T-helper 2 cell treated with Interferon-gamma antibody and Interleukin-4, amounts not matched to agents 5 μg/mL and 100 μg/mL, for 36 hours (primary cell): ENCODE measurements around the gene PRDM10.

Experiments
- DNase-seq: peaks from one replicate; pipeline ENCODE4 v3.0.0; 2021; ENCODE audit warnings: low spot score
- H3K27ac Mint-ChIP-seq: one replicate; pipeline ENCODE4 v1.8.0; 2021; ENCODE audit warnings: mild to moderate bottlenecking, mixed read lengths
- H3K27me3 Mint-ChIP-seq: one replicate; pipeline ENCODE4 v1.8.0; 2021; ENCODE audit warnings: low read depth, mixed read lengths
- H3K36me3 Mint-ChIP-seq: one replicate; pipeline ENCODE4 v1.8.0; 2021; ENCODE audit warnings: low read depth, mixed read lengths
- H3K4me1 Mint-ChIP-seq: one replicate; pipeline ENCODE4 v1.8.0; 2021; ENCODE audit warnings: low read depth, mixed read lengths
- H3K4me3 Mint-ChIP-seq: one replicate; pipeline ENCODE4 v1.8.0; 2022; ENCODE audit warnings: mild to moderate bottlenecking, moderate library complexity, mixed read lengths
- H3K9me3 Mint-ChIP-seq: one replicate; pipeline ENCODE4 v1.8.0; 2021; ENCODE audit warnings: mixed read lengths

Gene PRDM10

DNA sequence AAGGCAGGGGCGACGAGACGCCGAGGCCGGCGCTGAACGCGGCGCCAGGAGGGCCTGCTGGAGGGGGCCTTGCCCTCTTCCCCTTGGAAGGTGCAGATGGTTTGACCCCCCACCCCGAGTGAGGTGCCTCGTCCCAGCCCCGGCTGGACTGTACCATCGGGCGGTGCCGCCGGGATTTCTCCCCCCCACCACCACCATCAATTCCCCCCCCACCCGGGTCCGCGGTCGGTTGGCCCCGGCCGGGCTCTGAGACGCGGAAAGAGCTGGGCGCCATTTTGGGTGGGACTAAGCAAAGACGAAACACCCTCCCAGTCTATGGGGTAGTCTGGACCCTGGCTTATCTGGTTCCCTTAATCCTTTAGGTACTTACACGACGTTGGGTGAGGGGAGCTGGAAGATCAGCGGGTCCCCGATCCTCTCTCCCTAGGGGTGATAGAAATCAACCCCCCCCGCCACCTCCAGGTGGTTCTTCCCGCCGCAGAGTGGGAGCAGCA lies at the start of gene PRDM10:
PRDM10 (minus strand) TSS at position 484 of the 494 bp plus-strand sequence. CDS start 41,871 bp downstream, outside the sequence.
- H3K36me3 Mint-ChIP-seq: peaks cover 15% of the 10 kb centered on the region
- no peaks in the 10 kb centered on the region for H3K9me3 Mint-ChIP-seq
- peaks cover 23% of the 10 kb centered on the region for H3K4me1 Mint-ChIP-seq
- H3K27ac Mint-ChIP-seq: peak within 1 kb of the TSS; percentile 100
- H3K4me3 Mint-ChIP-seq: peak within 1 kb of the TSS; percentile 98
- H3K27me3 Mint-ChIP-seq: no peaks in the 10 kb centered on the region
- DNase-seq: peak; percentile 85

DNA sequence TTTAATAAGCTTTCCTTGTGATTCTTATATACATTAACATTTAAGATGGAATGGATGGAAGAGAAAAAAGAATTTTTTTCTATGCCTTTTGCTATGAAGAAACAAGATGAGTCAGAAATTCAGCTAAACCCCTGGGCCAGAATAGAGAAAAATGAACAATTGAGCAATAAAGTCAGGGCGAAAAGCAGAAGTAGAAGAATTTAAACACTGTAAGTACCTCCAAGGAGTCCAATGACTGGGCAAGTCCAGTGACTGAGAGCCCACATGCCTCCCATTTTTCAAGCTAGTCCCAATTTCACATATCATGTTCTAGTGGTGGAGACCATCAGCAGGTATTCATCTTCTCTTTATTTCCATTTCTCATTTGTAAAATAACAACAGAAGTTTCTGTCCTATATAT lies 48.4 kb upstream of the PRDM10 start:
- H3K27me3 Mint-ChIP-seq: peaks cover 20% of the 10 kb centered on the region
- no peaks in the 10 kb centered on the region for H3K4me1 Mint-ChIP-seq
- no peak for DNase-seq
- no peaks in the 10 kb centered on the region for H3K9me3 Mint-ChIP-seq
- no peak overlapping the region for H3K4me3 Mint-ChIP-seq
- H3K36me3 Mint-ChIP-seq: no peaks in the 10 kb centered on the region
- no peak overlapping the region for H3K27ac Mint-ChIP-seq

DNA sequence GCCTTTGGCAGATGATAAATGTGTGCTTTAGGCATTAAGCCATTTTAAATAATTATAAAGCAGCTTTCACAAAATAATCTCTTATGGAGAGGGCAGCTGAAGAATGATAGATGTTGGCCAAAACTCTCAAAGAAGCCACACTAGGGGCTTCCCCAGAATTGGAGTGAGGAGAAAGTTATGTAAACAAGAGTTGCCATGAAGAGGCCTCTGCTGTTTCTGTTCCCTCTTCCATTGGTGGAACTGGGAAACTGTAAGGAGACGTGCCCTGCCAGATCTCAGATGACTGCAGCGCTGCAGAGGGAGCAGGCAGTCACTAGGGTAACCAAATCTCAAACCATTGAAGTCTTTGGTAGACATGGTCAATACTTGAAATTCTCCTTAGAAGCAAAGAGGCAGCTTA lies 47.6 kb upstream of the PRDM10 start:
- Mint-ChIP-seq H3K9me3 (no peaks in the 10 kb centered on the region), H3K27ac (no peak overlapping the region), H3K36me3 (no peaks in the 10 kb centered on the region)

DNA sequence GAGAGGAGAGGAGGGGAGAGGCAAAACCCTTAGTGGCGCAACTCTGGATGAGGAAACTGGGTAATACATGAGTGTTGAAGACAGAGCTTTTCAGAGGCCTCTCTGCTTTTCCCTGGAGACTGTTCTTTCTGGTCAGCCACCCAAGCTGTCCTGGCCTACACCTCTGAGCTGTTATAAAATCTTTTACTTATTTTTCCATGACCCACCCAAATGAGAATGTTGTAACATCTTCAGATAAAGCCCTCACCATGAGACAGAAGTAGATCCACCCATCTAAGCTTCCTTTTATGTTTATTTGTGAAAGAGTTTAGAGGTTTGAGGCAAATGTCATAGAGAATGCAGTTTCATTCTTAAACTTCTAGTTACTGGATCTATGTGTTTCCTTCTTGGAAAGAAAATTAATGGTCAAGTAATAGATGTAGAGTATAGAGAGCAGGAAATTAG lies 46.7 kb upstream of the PRDM10 start:
- no peaks in the 10 kb centered on the region for H3K9me3 Mint-ChIP-seq
- no peak overlapping the region for H3K27ac Mint-ChIP-seq
- no peaks in the 10 kb centered on the region for H3K4me1 Mint-ChIP-seq

More for the DNA sequence above, 47.6 kb upstream of the PRDM10 start:
- no peak overlapping the region for H3K4me3 Mint-ChIP-seq
- H3K27me3 Mint-ChIP-seq: peaks cover 20% of the 10 kb centered on the region
- no peaks in the 10 kb centered on the region for H3K4me1 Mint-ChIP-seq
- DNase-seq: no peak

DNA sequence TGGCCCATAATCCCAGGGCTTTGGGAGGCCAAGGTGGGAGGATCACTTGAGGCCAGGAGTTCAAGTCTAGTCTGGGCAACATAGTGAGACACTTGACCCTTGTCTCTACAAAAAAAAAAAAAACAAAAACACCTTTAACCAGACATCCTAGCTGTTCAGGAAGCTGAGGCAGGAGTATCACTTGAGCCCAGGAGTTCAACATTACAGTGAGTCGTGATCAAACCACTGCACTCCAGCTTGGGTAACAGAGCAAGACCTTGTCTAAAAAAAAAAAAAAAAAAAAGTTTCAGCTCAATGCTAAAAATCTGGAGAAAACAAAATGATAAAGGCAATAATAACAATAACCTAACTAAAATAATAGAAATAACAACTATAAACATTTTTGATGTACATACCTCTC lies 44.5 kb upstream of the PRDM10 start:
- no peak overlapping the region for H3K27ac Mint-ChIP-seq
- H3K4me3 Mint-ChIP-seq: no peak overlapping the region
- peaks cover 17% of the 10 kb centered on the region for H3K27me3 Mint-ChIP-seq
- no peak for DNase-seq
- H3K4me1 Mint-ChIP-seq: no peaks in the 10 kb centered on the region
- H3K9me3 Mint-ChIP-seq: no peaks in the 10 kb centered on the region
- no peaks in the 10 kb centered on the region for H3K36me3 Mint-ChIP-seq

More for the DNA sequence above, 46.7 kb upstream of the PRDM10 start:
- Mint-ChIP-seq H3K4me3 (no peak overlapping the region), H3K36me3 (no peaks in the 10 kb centered on the region), H3K27me3 (peaks cover 17% of the 10 kb centered on the region)
- DNase-seq: no peak

DNA sequence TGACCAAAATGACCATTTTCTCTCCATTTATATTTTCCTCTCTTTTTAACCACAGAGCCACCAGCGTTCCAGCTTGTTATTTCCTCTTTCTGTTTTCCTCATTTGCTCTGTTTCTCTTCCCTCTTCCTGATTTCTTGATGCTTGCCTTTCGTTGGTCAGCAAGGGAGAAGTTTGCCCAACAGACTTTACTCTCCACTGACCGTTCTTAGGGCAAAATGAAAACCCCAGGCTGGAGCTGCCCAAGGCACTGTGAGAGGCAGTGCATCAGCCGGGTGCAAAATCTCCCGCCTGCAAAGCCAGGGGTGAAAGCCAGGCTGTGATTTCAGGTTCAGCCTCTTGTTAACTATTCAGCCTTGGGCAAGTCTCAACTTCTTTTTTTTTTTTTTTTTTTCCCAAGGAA lies 40.9 kb upstream of the PRDM10 start:
- Mint-ChIP-seq H3K9me3 (no peaks in the 10 kb centered on the region), H3K27me3 (peaks cover 5% of the 10 kb centered on the region), H3K4me3 (no peak overlapping the region)

DNA sequence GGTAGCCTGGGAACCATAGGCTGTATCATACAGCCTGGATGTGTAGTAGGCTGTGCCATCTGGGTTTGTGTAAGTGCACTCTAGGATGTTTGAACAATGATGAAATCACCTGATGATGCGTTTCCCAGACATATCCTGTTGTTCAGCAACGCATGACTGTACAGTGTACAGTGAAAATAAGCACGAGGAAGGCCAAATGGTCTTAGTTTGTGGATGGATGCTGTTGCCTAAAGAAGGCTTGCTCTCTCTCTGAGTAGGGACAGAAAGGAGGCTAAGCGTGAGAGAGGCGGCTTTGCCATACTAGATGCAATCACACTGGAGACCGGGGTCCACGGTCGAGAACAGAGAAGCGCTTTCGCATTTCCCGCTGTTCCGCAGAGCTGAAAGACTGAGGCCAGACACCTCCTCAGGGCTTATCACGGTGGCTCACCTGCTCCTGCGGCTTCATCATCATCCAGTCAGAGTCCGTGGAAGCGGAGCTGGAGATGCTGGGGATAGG lies 39.5 kb upstream of the PRDM10 start:
- peaks cover 5% of the 10 kb centered on the region for H3K27me3 Mint-ChIP-seq
- H3K27ac Mint-ChIP-seq: no peak overlapping the region
- no peaks in the 10 kb centered on the region for H3K9me3 Mint-ChIP-seq
- no peak overlapping the region for H3K4me3 Mint-ChIP-seq
- no peaks in the 10 kb centered on the region for H3K4me1 Mint-ChIP-seq
- DNase-seq: no peak
- no peaks in the 10 kb centered on the region for H3K36me3 Mint-ChIP-seq

More for the DNA sequence above, 40.9 kb upstream of the PRDM10 start:
- no peaks in the 10 kb centered on the region for H3K36me3 Mint-ChIP-seq
- no peak overlapping the region for H3K27ac Mint-ChIP-seq
- H3K4me1 Mint-ChIP-seq: no peaks in the 10 kb centered on the region
- DNase-seq: no peak

DNA sequence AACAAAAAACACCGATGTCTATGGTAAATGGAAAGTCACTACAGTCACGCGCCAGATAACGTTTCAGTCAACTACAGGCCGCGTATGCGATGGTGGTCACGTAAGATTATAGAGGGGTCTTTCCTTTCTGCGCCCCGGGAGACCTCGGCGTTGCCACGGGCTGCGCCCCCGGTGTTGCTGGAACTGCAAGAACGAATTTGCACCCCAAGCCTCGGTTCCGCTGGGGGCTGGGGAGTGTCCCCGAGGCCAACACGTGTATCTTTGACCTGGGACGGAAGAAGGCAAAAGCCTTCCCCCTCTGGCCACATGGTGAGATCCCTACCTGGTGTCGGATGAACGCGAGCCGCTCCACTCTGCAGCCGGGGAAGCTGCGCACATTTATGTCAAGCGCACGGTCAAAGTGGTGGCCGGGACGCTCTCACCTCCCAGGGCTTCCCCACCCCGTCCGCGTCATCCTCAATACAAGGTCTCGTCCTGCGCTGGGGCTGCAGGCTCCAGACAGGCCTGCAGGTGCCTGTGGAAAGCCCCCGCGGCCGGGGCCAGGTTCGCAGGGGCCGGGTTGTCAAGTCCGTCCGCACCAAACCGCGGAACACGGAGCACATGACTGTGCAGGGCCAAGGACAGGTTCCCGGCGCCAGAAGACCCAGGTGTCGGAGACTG lies 37.8 kb upstream of the PRDM10 start:
- Mint-ChIP-seq H3K4me3 (no peak overlapping the region), H3K9me3 (no peaks in the 10 kb centered on the region), H3K27ac (no peak overlapping the region), H3K27me3 (peaks cover 9% of the 10 kb centered on the region), H3K4me1 (no peaks in the 10 kb centered on the region), H3K36me3 (no peaks in the 10 kb centered on the region)
- DNase-seq: no peak

DNA sequence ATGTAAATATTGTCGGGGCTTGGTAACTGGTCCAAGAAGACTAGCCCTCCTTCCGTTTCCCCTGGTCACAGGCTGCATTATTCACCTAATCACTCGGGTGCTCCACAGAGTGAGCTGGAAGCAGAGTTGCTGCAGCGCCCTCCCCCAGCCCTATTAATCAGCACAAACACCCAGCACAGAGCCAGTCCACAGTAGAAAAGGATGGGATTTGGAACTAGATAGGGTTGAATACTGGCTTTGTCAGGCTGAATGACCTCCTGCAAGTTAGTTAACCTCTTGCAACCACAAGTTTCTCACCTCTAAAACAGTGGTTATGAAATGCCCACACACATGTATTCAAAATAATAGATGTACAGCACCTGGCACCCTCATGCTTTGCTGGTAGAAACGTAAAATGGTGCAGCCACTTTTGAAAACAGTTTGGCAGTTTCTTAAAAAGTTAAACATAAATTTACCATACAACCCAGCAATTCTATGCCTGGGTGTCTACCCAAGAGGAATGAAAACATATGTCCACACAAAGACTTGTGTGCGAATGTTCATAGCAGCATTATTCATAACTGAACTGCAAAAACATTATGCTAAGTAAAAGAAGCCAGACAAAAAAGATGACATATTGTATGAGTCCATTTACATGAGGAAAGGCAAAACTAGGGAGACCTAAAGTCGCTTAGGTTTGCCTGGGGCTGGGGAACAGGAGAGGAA lies 35.4 kb upstream of the PRDM10 start:
- Mint-ChIP-seq H3K27ac (no peak overlapping the region), H3K4me3 (no peak overlapping the region), H3K36me3 (no peaks in the 10 kb centered on the region), H3K4me1 (no peaks in the 10 kb centered on the region), H3K9me3 (no peaks in the 10 kb centered on the region), H3K27me3 (peaks cover 6% of the 10 kb centered on the region)
- DNase-seq: no peak

- no peak for DNase-seq
- H3K4me3 Mint-ChIP-seq: no peak overlapping the region
- no peaks in the 10 kb centered on the region for H3K4me1 Mint-ChIP-seq
- no peaks in the 10 kb centered on the region for H3K9me3 Mint-ChIP-seq
- H3K27ac Mint-ChIP-seq: no peak overlapping the region
- H3K36me3 Mint-ChIP-seq: no peaks in the 10 kb centered on the region
- H3K27me3 Mint-ChIP-seq: peaks cover 5% of the 10 kb centered on the region
Measured at GRCh38 chr11:130037058-130037457, 34.4 kb upstream of the PRDM10 start.

DNA sequence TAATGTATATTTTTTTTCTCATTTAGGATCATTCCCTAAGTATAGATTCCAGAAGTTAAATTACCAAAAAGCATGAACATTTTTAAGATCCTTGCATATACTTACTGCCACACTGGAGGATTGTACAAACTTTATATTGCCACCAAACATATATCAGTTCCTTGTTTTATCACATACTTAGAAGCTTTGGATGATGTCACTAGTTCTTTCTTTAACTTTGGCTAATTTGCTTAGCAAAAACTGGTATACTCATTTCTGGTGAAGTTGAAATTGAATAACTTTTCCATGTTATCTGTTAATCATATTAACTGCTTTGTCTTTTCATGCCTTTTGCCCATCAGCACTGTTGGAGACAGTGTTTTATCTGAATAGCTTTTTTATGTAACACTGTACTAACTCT lies 31.6 kb upstream of the PRDM10 start:
- no peaks in the 10 kb centered on the region for H3K4me1 Mint-ChIP-seq
- H3K9me3 Mint-ChIP-seq: no peaks in the 10 kb centered on the region
- H3K27me3 Mint-ChIP-seq: peaks cover 7% of the 10 kb centered on the region
- no peak overlapping the region for H3K4me3 Mint-ChIP-seq
- H3K36me3 Mint-ChIP-seq: no peaks in the 10 kb centered on the region
- no peak for DNase-seq
- H3K27ac Mint-ChIP-seq: no peak overlapping the region

DNA sequence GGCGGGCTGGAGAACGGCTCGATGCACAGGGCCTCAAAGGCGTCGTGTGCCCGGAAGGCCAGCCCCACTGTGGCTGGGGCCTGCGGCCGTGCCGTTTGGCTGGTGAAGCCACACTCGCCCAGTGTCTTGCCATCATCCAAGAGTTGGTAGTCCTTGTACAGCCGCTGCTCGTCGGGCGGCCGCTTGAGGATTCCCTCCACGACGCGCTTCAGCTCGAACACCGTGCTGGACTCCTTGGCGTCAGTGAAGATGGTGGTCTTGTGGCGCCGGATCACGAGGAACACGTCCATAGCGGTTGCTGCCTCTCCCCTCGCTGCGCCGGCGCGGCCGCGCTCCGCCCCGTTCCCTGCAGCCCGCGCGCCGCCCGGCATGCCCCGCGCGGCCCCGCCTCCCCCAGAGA lies 30.3 kb upstream of the PRDM10 start:
- H3K9me3 Mint-ChIP-seq: no peaks in the 10 kb centered on the region
- H3K4me1 Mint-ChIP-seq: no peaks in the 10 kb centered on the region
- H3K36me3 Mint-ChIP-seq: no peaks in the 10 kb centered on the region
- H3K27ac Mint-ChIP-seq: no peak overlapping the region
- peaks cover 7% of the 10 kb centered on the region for H3K27me3 Mint-ChIP-seq
- no peak for DNase-seq
- H3K4me3 Mint-ChIP-seq: no peak overlapping the region

GRCh38 chr11:130031945-130032344 lies 29.3 kb upstream of the PRDM10 start:
- Mint-ChIP-seq H3K27ac (no peak overlapping the region), H3K36me3 (no peaks in the 10 kb centered on the region), H3K27me3 (peaks cover 7% of the 10 kb centered on the region), H3K4me3 (no peak overlapping the region), H3K4me1 (no peaks in the 10 kb centered on the region), H3K9me3 (no peaks in the 10 kb centered on the region)
- DNase-seq: no peak

GRCh38 chr11:130031056-130031455 lies 28.4 kb upstream of the PRDM10 start:
- Mint-ChIP-seq H3K4me1 (no peaks in the 10 kb centered on the region), H3K27ac (no peak overlapping the region), H3K27me3 (peaks cover 5% of the 10 kb centered on the region), H3K4me3 (no peak overlapping the region), H3K36me3 (no peaks in the 10 kb centered on the region), H3K9me3 (no peaks in the 10 kb centered on the region)
- no peak for DNase-seq
